ENCODE results near the gene GRK4. TPM values are rescaled to one million over a fixed set of nuclear protein-coding genes. Genes with fewer than 3 reads are reported as not detected.
"Not testable (repeated sequence)": the region's sequence is repeated elsewhere in the genome, so short reads cannot be mapped to it uniquely, and the experiment has no call there.

GRK4 gene
- total RNA-seq, 1 donor from 2014 or later, result 12.0 TPM

DNA sequence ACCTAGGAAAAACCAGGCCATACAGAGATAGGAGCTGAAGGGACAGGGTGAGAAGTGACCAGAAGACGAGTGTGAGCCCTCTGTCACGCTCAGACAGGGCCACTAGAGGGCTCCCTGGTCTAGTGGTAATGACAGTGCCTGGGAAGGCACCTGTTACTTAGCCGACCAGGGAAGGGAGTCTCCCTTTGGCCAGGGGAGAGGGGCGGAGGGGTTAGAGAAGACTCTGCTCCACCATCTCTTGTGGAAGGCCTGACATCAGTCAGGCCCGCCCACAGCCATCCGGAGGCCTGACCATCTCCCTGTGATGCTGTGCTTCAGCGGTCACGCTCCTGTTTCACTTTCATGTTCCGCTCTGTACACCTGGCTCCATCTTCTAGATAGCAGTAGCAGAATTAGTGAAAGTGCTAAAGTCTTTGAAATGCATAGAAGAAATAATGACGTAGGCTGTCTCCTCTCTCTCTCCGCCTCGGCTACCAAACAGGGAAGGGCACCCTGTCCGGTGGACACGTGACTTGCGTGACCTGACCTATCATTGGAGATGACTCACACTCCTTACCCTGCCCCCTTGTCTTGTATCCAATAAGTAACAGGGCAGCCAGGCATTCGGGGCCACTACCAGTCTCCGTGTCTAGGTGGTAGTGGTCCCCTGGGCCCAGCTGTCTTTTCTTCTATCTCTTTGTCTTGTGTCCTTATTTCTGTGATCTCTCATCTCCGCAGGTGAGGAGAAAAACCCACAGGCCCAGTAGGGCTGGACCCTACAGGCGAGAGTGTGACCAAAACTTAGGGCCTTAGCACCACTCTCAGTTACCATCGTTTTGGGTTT is 84.3 kb downstream of the GRK4 start:
- H3K27ac Mint-ChIP-seq (ENCODE audit: unreplicated experiment), result no peak overlapping the region
- H3K36me3 Mint-ChIP-seq (ENCODE audit: low read depth), result no peaks in the 10 kb centered on the region
- peaks cover 5% of the 10 kb centered on the region for H3K4me1 Mint-ChIP-seq (ENCODE audit: low read depth)
- DNase-seq (ENCODE audit: low spot score), result no peak
- TF ChIP-seq, protein P1, sequence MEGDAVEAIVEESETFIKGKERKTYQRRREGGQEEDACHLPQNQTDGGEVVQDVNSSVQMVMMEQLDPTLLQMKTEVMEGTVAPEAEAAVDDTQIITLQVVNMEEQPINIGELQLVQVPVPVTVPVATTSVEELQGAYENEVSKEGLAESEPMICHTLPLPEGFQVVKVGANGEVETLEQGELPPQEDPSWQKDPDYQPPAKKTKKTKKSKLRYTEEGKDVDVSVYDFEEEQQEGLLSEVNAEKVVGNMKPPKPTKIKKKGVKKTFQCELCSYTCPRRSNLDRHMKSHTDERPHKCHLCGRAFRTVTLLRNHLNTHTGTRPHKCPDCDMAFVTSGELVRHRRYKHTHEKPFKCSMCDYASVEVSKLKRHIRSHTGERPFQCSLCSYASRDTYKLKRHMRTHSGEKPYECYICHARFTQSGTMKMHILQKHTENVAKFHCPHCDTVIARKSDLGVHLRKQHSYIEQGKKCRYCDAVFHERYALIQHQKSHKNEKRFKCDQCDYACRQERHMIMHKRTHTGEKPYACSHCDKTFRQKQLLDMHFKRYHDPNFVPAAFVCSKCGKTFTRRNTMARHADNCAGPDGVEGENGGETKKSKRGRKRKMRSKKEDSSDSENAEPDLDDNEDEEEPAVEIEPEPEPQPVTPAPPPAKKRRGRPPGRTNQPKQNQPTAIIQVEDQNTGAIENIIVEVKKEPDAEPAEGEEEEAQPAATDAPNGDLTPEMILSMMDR (IDR thresholded peaks at IDR 0.05), result peak; percentile 84
- no peaks in the 10 kb centered on the region for H3K9me3 Mint-ChIP-seq (ENCODE audit: low read depth)
- no peak overlapping the region for H3K4me3 Mint-ChIP-seq (ENCODE audit: unreplicated experiment)
- peaks cover 28% of the 10 kb centered on the region for H3K27me3 Mint-ChIP-seq (ENCODE audit: low read depth)

- peaks cover 23% of the 10 kb centered on the region for H3K27me3 Mint-ChIP-seq (ENCODE audit: low read depth)
- H3K4me1 Mint-ChIP-seq (ENCODE audit: low read depth); H3K4me3 Mint-ChIP-seq (ENCODE audit: unreplicated experiment); H3K27ac Mint-ChIP-seq (ENCODE audit: unreplicated experiment); DNase-seq (ENCODE audit: low spot score); H3K36me3 Mint-ChIP-seq (ENCODE audit: low read depth): not testable (repeated sequence)
- H3K9me3 Mint-ChIP-seq (ENCODE audit: low read depth), result peaks cover 14% of the 10 kb centered on the region
Measured at GRCh38 chr4:3051141-3051897, 87.9 kb downstream of the GRK4 start.

GRCh38 chr4:3054169-3054759 is 90.9 kb downstream of the GRK4 start:
- TF ChIP-seq, protein P1 (IDR thresholded peaks at IDR 0.05), result no peak
- Mint-ChIP-seq H3K27me3 (ENCODE audit: low read depth) (peaks cover 20% of the 10 kb centered on the region), H3K36me3 (ENCODE audit: low read depth) (peaks cover 8% of the 10 kb centered on the region), H3K27ac (ENCODE audit: unreplicated experiment) (no peak overlapping the region), H3K4me3 (ENCODE audit: unreplicated experiment) (no peak overlapping the region), H3K9me3 (ENCODE audit: low read depth) (peaks cover 18% of the 10 kb centered on the region), H3K4me1 (ENCODE audit: low read depth) (peaks cover 3% of the 10 kb centered on the region)
- DNase-seq (ENCODE audit: low spot score), result no peak

GRCh38 chr4:3059943-3060342 is 96.6 kb downstream of the GRK4 start:
- H3K36me3 Mint-ChIP-seq (ENCODE audit: low read depth), result peaks cover 5% of the 10 kb centered on the region
- no peak for DNase-seq (ENCODE audit: low spot score)
- H3K27ac Mint-ChIP-seq (ENCODE audit: unreplicated experiment), result no peak overlapping the region
- H3K4me3 Mint-ChIP-seq (ENCODE audit: unreplicated experiment), result no peak overlapping the region
- peaks cover 11% of the 10 kb centered on the region for H3K27me3 Mint-ChIP-seq (ENCODE audit: low read depth)
- H3K9me3 Mint-ChIP-seq (ENCODE audit: low read depth), result peaks cover 14% of the 10 kb centered on the region
- TF ChIP-seq, protein P1 (IDR thresholded peaks at IDR 0.05), result no peak
- no peaks in the 10 kb centered on the region for H3K4me1 Mint-ChIP-seq (ENCODE audit: low read depth)

DNA sequence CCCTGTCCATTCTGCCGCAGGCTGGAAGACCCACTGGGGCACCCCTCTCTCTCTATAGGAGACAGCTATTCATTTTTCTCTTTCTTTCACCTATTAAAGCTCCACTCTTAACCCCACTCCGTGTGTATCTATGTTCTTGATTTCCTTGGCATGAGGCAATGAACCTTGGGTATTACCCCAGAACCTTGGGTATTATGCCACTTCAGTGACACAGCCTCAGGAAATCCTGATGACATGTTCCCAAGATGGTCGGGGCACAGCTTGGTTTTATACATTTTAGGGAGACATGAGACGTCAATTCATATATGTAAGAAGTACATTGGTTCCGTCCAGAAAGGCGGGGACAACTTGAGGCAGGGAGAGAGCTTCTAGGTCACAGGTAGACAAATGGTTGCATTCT is 97.6 kb downstream of the GRK4 start:
- Mint-ChIP-seq H3K4me3 (ENCODE audit: unreplicated experiment) (no peak overlapping the region), H3K27me3 (ENCODE audit: low read depth) (peaks cover 13% of the 10 kb centered on the region), H3K9me3 (ENCODE audit: low read depth) (peaks cover 7% of the 10 kb centered on the region), H3K4me1 (ENCODE audit: low read depth) (no peaks in the 10 kb centered on the region), H3K36me3 (ENCODE audit: low read depth) (peaks cover 2% of the 10 kb centered on the region), H3K27ac (ENCODE audit: unreplicated experiment) (no peak overlapping the region)
- DNase-seq (ENCODE audit: low spot score), result no peak
- TF ChIP-seq, protein P1 (IDR thresholded peaks at IDR 0.05), result no peak
